GM12891 (cell line): ENCODE measurements around the gene NMT1.

ENCODE experiments used
- DNase-seq: peaks from one replicate; pipeline ENCODE4 v3.0.0; 2011; ENCODE audit warnings: low spot score; ENCODE audit not compliant: insufficient read length
- FAIRE-seq: peaks from 2 replicates; lab custom pipeline; 2011; peaks lifted over from hg19 to GRCh38; lab: Jason Lieb, UNC
- PAX5 ChIP-seq: IDR thresholded peaks from 2 replicates; pipeline ENCODE4 v1.6.1; 2011; ENCODE audit warnings: low read length, moderate library complexity, mild to moderate bottlenecking; ENCODE audit not compliant: insufficient read depth, severe bottlenecking
- POLR2A ChIP-seq: IDR thresholded peaks from 2 replicates; pipeline ENCODE4 v1.6.1; 2011; ENCODE audit warnings: low read depth, low read length, control low read depth
- POLR2AphosphoS5 ChIP-seq: IDR thresholded peaks from 2 replicates; pipeline ENCODE4 v1.6.1; 2011; ENCODE audit warnings: low read depth, low read length, control low read depth
- POU2F2 ChIP-seq: IDR thresholded peaks from 2 replicates; pipeline ENCODE4 v1.6.1; 2011; ENCODE audit warnings: low read depth, mild to moderate bottlenecking, control low read depth, low read length, moderate library complexity
- SPI1 ChIP-seq: IDR thresholded peaks from 2 replicates; pipeline ENCODE4 v1.6.1; 2011; ENCODE audit warnings: low read depth, low read length, control low read depth
- TAF1 ChIP-seq: IDR thresholded peaks from 2 replicates; pipeline ENCODE4 v1.6.1; 2011; ENCODE audit warnings: low read depth, low read length, control low read depth

The NMT1 gene

DNA sequence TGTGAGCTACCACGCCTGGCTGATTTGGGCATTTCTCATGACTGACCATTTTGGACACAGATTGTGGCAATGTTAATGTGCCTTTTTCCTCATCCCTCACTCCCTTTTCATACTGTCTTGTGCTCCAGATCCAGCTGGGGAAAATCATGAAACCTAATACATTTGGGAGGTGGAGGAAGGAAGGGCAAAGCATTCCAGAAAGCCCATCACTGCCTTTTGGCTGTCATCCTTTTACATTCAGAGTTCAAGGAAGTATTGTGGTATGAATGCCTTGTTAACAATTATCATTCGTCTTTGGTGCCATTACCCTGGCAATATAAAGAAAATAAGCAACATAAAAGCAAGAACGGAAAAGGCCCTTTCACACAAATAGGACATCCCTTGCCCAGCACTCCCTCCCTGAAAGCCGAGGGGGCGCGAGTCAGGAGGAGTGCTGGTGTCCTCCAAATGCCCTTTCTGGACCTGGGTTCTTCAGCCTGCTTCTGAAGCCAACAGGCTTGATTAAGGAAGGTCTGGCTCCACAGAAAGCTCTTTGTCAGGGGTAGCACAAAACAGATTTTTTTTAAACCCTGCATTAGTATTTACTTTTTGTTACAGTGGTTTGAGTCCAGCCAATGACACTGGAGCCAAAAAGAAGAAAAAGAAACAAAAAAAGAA is 20.1 kb downstream of the NMT1 start:
- TF ChIP-seq POU2F2 (no peak), PAX5 (no peak), POLR2AphosphoS5 (no peak), SPI1 (no peak), TAF1 (no peak), POLR2A (no peak)
- no peak for DNase-seq
- no peak for FAIRE-seq

DNA sequence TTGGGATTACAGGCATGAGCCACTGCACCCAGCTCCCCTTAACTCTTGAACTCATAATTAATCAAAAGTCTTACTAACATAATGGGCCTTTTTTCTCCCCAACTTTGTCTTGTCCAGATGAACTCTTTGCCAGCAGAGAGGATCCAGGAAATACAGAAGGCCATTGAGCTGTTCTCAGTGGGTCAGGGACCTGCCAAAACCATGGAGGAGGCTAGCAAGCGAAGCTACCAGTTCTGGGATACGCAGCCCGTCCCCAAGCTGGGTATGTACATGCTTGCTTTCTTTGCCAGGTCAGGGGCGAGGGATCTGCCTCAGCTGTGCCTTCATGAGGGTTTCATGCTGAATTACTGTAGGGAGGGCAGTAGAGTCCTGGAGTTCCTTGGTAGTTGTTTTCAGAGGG is 25.3 kb downstream of the NMT1 start:
- DNase-seq (no peak), FAIRE-seq (no peak)
- TF ChIP-seq POLR2AphosphoS5 (no peak), SPI1 (no peak), TAF1 (no peak), PAX5 (no peak), POU2F2 (no peak), POLR2A (no peak)

- TF ChIP-seq TAF1: no peak
- no peak for TF ChIP-seq SPI1
- no peak for TF ChIP-seq POLR2A
- TF ChIP-seq POU2F2: no peak
- TF ChIP-seq PAX5: no peak
- no peak for TF ChIP-seq POLR2AphosphoS5
- FAIRE-seq (no peak), DNase-seq (no peak)
These were observed 25.9 kb downstream of the NMT1 start for GRCh38 chr17:45086865-45087503.

DNA sequence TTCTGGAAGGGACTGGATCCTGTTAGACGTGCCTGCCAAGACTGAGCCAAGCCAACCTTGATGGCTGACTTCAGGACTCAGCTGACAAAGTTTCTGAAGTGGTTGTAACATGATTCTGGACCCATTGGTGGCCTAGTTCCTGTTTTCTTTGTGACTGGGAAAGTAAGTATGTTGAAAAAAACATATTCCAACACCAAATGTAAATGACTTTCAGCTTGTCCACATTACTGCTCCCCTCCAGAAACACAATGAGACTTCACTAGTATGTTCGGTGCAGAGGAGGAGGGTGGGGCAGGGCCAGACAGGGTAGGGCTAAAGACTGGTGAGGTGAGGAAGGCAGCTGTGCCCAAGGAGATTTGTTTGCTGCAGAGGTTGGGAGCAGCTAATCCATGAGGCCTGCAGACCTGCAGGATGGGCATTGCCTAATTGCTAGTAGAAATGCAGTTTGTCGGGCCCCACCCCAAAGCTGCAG is 26.4 kb downstream of the NMT1 start:
- FAIRE-seq (peak; percentile 35), DNase-seq (no peak)
- TF ChIP-seq SPI1 (peak; percentile 23; the same call in 1 of the 2 replicates), PAX5 (no peak), TAF1 (no peak), POLR2A (no peak)

DNA sequence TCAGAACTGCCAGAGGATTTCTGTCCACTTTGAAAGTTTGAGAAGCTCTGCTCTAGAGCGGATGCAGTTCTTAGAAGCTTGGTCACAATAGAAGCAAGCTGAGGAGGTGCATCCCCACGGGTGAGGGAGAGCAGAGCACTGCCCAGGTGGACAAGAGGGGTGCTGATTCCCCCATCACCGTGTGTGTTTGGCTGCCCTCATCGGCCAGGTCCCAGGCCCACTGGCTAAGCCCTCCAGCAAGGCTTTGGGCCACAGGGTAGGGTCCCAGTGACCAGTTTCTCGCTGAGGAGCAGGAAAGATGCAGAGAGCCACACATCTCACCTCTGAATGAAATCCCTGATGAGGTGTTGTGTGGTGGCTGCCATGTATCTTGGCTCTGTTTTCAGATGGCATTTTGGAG is 26.9 kb downstream of the NMT1 start:
- TF ChIP-seq POU2F2 (no peak), PAX5 (no peak), SPI1 (no peak), POLR2A (no peak), POLR2AphosphoS5 (no peak), TAF1 (no peak)
- FAIRE-seq (no peak), DNase-seq (no peak)

DNA sequence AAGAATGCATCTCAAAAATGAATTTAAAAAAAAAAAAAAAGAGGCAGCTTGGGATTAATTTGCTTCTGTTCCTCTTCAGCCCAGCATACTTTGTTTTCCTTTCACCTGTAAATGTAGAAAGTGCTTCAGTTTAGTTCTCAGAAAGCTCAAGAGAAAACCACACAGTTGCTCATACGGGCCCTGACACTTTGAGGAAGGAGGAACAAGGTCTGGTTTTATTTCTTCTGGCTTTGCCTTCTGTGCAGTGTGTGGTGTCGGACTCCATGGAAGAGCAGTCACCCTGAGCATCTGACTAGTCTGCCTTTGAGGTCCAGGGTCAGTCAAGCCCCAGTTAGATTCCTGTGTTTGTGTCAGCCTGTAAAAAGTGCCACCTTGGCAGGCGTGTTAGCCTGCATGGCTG is 27.6 kb downstream of the NMT1 start:
- FAIRE-seq: no peak
- TF ChIP-seq POLR2A (no peak), POU2F2 (no peak), TAF1 (no peak), POLR2AphosphoS5 (no peak), SPI1 (no peak), PAX5 (no peak)
- DNase-seq: no peak

DNA sequence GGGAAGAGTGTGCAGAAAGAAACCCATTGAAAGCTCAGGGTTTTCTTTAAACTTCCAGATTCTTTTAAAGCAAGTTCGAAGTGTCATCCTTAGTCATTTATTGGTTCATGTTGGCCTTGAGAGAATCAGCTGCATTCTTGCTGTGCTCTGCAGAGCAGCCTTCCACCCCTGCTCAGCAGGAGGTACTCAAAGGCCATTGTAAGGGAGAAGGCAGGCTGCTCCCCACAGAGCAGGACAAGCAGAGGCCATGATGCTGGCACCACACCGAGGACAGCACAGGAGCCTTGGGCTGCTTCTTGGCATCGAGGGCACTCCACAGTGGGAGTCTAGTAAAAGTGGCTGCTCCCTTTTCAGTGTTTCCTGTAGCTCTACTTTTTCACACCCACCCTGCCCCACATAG is 29.6 kb downstream of the NMT1 start:
- FAIRE-seq: no peak
- TF ChIP-seq PAX5 (no peak), TAF1 (no peak), POU2F2 (no peak), POLR2A (no peak), POLR2AphosphoS5 (no peak), SPI1 (no peak)
- DNase-seq: no peak

GRCh38 chr17:45091778-45092425 is 30.8 kb downstream of the NMT1 start:
- DNase-seq (no peak), FAIRE-seq (no peak)
- no peak for TF ChIP-seq PAX5
- no peak for TF ChIP-seq TAF1
- no peak for TF ChIP-seq SPI1
- TF ChIP-seq POLR2A: no peak
- no peak for TF ChIP-seq POU2F2
- no peak for TF ChIP-seq POLR2AphosphoS5

DNA sequence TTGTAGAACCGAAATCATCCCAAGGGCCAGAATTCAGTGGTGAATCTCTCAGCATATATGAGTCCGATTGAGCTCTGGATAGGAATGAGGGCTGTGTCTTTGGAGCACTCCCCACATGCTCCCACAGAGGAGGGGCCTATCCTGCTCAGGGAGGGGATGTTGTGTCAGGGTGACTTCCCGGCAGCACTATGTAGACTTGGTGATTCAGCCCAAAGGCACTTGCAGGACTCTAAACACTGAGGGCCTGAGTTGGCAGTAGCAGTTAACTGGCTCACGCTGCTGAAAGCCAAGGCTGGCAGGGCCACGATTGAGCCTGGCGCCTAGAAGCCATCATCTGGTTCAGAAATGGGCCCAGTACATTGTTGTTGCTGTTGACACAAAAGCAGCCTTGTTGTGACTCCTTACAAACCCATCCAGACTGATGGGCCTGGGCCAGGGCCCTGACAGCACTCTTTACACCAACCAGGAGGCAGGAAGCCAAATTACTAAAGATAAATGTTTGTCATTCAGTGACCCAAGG is 31.9 kb downstream of the NMT1 start:
- DNase-seq (no peak), FAIRE-seq (no peak)
- no peak for TF ChIP-seq POLR2AphosphoS5
- TF ChIP-seq TAF1: no peak
- no peak for TF ChIP-seq POLR2A
- TF ChIP-seq POU2F2: no peak
- TF ChIP-seq SPI1: no peak
- TF ChIP-seq PAX5: no peak

DNA sequence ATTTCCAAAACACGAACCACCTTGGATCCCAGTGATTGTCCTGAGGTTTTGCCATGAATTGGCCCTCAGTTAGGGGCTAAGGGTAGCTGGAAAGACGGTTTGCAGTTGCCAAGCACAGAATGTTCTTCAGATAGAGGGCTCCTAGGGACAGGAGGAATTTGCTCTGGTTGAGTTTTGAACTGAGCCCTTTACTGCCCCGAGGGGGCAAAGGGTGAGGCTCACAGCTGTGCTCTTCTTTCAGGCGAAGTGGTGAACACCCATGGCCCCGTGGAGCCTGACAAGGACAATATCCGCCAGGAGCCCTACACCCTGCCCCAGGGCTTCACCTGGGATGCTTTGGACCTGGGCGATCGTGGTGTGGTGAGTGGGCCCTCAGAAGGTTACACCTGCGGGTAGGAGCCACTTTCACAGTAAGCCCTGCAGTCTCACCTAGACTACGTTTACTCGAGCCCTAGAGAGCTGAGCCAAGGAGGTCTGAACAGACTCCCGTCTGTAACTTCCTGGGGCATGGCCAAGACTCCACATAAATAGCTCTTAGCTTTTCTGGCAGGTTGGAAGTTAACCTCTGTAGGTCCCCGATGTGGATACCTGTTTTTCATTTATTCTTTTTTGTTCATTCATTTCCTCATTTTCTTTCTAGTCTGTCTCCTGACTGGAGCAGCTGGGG is 32.5 kb downstream of the NMT1 start:
- DNase-seq (no peak), FAIRE-seq (no peak)
- TF ChIP-seq PAX5 (no peak), POLR2AphosphoS5 (no peak), POU2F2 (no peak), TAF1 (no peak)
